NT2/D1 (cell line): ENCODE measurements around the gene STH.

Experiments
- DNase-seq: peaks from one replicate; pipeline ENCODE4 v3.0.0-alpha.2; 2011; ENCODE audit warnings: low read depth, low spot score
- H3K27me3 ChIP-seq: 2 replicates; pipeline ENCODE4 v1.6.0; 2011; ENCODE audit warnings: mild to moderate bottlenecking; ENCODE audit not compliant: insufficient read length, insufficient read depth
- H3K36me3 ChIP-seq: 2 replicates; pipeline ENCODE4 v1.6.1; 2011; ENCODE audit warnings: mild to moderate bottlenecking, low read length, mixed read lengths; ENCODE audit not compliant: insufficient read depth, insufficient read length
- H3K4me1 ChIP-seq: 2 replicates; pipeline ENCODE4 v1.5.1; 2011; ENCODE audit not compliant: insufficient read depth, insufficient read length
- H3K4me3 ChIP-seq: 2 replicates; pipeline ENCODE4 v1.5.1; 2011; ENCODE audit warnings: low read depth; ENCODE audit not compliant: insufficient read length
- H3K9ac ChIP-seq: 2 replicates; pipeline ENCODE4 v1.6.0; 2011; ENCODE audit warnings: low read depth; ENCODE audit not compliant: insufficient read length
- H3K9me3 ChIP-seq: 2 replicates; pipeline ENCODE4 v1.5.1; 2011; ENCODE audit warnings: mild to moderate bottlenecking, low read length; ENCODE audit not compliant: insufficient read depth
- SUZ12 ChIP-seq: IDR thresholded peaks from 2 replicates; pipeline ENCODE4 v1.6.1; 2011; ENCODE audit not compliant: insufficient read length, insufficient read depth; ENCODE audit errors: extremely low read depth
- YY1 ChIP-seq: IDR thresholded peaks from 2 replicates; pipeline ENCODE4 v1.6.1; 2011; ENCODE audit not compliant: insufficient read length, insufficient read depth
- ZNF274 ChIP-seq: IDR thresholded peaks from 2 replicates; pipeline ENCODE4 v1.6.1; 2011; ENCODE audit warnings: mild to moderate bottlenecking, low read depth, low read length

Gene STH

DNA sequence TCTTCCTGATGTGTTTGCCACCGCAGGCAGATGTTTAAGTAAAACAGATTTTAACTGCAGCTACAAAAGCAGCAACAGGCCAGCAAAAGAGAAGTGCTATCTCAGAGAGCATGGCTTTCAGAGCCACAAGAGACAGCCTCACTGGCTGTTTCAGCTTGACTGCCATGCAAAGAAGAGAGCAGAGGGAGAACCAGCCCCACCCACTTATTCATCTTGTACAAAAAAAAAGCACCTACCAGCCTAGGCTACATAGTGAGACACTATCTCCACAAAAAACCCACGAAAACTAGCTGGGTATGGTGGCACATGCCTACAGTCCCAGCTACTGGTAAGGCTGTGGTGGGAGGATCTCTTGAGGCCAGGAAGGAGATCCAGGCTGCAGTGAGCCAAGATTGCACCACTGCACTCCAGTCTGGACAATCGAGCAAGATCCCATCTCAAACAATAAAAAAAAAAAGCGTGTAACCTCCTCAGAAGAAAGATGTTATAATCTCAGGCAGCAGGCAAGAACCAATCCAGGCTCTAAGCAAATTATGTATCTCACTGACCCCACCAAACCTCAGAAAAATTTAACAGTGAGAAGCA lies 30.0 kb downstream of the STH start:
- Histone ChIP-seq H3K4me3 (no peak overlapping the region), H3K9me3 (no peaks in the 10 kb centered on the region), H3K36me3 (peaks cover 81% of the 10 kb centered on the region), H3K27me3 (no peaks in the 10 kb centered on the region), H3K9ac (no peak overlapping the region), H3K4me1 (peaks cover 16% of the 10 kb centered on the region)
- no peak for DNase-seq
- TF ChIP-seq ZNF274: no peak
- no peak for TF ChIP-seq SUZ12
- TF ChIP-seq YY1: no peak

GRCh38 chr17:46029627-46030026 lies 30.6 kb downstream of the STH start:
- H3K27me3 ChIP-seq: no peaks in the 10 kb centered on the region
- no peak overlapping the region for H3K9ac ChIP-seq
- H3K4me1 ChIP-seq: peaks cover 16% of the 10 kb centered on the region
- H3K36me3 ChIP-seq: peaks cover 86% of the 10 kb centered on the region
- TF ChIP-seq SUZ12: no peak
- no peak for TF ChIP-seq ZNF274
- TF ChIP-seq YY1: no peak
- H3K4me3 ChIP-seq: no peak overlapping the region
- DNase-seq: no peak
- no peaks in the 10 kb centered on the region for H3K9me3 ChIP-seq

DNA sequence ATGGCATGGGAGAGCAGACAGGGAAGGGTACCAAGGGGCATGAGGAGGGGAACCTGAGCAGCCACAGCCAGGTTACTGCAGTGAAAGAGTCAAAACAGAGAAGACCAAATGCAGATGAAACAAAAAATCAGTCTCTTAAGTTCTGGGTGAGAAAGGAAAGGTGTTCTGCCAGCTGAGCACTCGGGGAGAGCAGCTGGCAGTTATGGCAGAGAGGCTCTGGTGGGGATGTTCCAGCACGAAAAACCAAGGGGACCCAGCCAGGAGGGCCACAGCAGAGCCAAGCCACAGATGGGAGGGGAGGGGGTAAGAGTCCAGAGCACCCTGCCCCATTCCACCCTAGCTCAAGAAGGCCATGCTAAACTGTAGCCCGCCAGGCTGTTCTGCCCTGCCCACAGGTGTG lies 31.7 kb downstream of the STH start:
- Histone ChIP-seq H3K36me3 (peaks cover 86% of the 10 kb centered on the region), H3K4me1 (peaks cover 16% of the 10 kb centered on the region), H3K27me3 (no peaks in the 10 kb centered on the region), H3K4me3 (no peak overlapping the region), H3K9me3 (no peaks in the 10 kb centered on the region), H3K9ac (no peak overlapping the region)
- TF ChIP-seq YY1: no peak
- DNase-seq: no peak

DNA sequence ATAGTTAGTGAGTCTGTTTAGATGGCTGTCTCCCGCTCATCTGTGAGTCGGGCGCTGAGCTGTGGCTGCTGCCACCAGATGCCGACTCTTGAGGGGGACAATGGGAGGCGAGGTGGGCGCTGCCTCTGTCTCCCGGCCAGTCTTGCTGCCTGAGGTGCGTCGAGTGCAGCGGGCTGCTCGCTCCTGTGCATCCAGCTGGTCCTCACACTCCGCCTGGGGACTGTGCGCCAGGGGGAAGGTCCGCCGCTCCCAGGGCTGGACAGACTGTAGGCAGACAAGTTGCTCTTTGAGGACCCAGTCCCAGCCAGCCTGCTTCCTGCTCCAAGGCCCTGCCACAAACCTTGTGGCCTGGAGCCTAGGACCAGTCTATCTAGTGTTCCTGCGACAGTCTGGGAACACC lies 32.4 kb downstream of the STH start:
- no peak for DNase-seq
- Histone ChIP-seq H3K9ac (no peak overlapping the region), H3K4me1 (peaks cover 15% of the 10 kb centered on the region), H3K9me3 (no peaks in the 10 kb centered on the region), H3K27me3 (no peaks in the 10 kb centered on the region), H3K4me3 (no peak overlapping the region), H3K36me3 (peaks cover 87% of the 10 kb centered on the region)
- TF ChIP-seq SUZ12 (no peak), ZNF274 (no peak), YY1 (no peak)

GRCh38 chr17:46031920-46032319 lies 32.9 kb downstream of the STH start:
- H3K9me3 ChIP-seq: no peaks in the 10 kb centered on the region
- H3K36me3 ChIP-seq: peaks cover 87% of the 10 kb centered on the region
- H3K9ac ChIP-seq: no peak overlapping the region
- TF ChIP-seq SUZ12: no peak
- no peak for TF ChIP-seq ZNF274
- H3K27me3 ChIP-seq: no peaks in the 10 kb centered on the region
- peaks cover 10% of the 10 kb centered on the region for H3K4me1 ChIP-seq
- H3K4me3 ChIP-seq: no peak overlapping the region
- DNase-seq: no peak

DNA sequence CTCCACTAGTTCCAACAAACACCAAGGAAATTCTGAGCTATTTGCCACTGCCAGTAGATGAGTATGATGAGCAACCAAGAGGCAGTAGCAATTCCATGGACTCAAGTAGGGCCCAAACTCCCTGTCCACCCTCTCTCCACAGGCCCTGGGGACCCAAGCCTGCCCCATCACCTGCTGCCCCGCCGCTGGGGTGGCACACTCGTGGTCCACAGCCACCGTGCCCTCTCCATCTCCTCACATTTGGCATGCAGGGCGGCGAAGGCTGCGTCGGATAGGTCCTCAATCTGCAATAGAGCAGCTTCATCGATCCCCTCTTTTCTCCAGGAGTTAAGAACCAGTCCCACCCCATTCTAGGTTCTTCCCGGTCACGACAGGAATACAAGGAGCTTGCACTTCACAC lies 33.9 kb downstream of the STH start:
- Histone ChIP-seq H3K36me3 (peaks cover 92% of the 10 kb centered on the region), H3K4me1 (peaks cover under 1% of the 10 kb centered on the region), H3K27me3 (no peaks in the 10 kb centered on the region), H3K9me3 (no peaks in the 10 kb centered on the region), H3K9ac (no peak overlapping the region), H3K4me3 (no peak overlapping the region)
- TF ChIP-seq SUZ12 (no peak), ZNF274 (no peak), YY1 (no peak)
- DNase-seq: no peak

DNA sequence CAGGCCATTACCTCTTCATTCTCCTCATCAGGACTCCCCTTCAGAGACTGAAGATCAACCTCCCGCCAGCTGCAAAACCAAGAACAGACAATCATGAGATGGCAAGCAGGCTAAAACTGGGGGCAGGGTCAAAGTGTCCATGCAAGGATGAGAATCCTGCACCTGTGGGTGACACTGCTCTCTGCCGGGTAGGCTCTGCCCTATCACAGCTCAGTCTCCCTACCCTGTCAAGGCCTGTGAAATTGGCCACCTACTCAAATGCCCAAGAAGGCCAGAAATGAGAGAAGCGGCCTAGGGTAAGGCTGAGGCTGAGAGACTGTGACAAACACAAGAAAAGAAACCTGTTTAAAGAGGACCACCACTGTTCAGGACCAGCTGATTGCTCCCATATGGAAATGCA lies 34.3 kb downstream of the STH start:
- Histone ChIP-seq H3K9me3 (no peaks in the 10 kb centered on the region), H3K4me1 (no peaks in the 10 kb centered on the region), H3K9ac (no peak overlapping the region), H3K27me3 (no peaks in the 10 kb centered on the region), H3K36me3 (peaks cover 95% of the 10 kb centered on the region), H3K4me3 (no peak overlapping the region)
- no peak for TF ChIP-seq YY1
- no peak for TF ChIP-seq SUZ12
- no peak for TF ChIP-seq ZNF274
- no peak for DNase-seq

DNA sequence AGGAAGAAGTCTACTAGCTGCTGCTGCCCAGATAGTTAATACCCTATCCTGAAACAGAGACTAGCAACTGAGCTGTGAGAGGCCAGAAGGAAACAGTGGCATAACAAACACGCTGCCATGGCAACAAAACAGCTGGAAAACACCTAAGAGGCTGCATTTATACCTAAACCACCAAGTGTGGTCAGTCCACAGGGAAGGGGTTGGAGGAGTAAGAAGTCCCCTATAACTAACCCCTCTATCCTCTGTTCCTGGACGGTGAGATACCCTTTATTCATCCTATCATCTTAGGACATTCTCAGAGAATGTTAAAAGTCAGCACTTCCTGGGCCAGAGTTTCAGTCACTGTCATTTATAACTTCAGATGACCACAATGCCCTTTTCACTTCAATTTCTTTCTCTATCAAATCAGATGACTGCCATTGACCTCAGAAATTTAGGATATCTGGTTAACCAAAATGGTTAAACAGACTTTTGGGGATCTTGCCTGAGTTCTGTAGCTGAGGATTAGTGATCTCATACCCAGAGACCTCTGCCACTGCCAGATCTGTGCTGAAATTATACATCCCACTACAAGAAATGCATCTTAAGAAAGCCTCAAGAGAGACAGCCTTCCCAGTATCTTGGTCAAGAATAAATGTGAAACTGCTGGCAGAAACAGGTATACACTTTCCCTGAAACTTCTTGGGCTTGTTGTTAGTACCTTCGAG lies 36.2 kb downstream of the STH start:
- no peaks in the 10 kb centered on the region for H3K9me3 ChIP-seq
- TF ChIP-seq SUZ12 (no peak), ZNF274 (no peak), YY1 (no peak)
- H3K4me3 ChIP-seq: no peak overlapping the region
- H3K9ac ChIP-seq: no peak overlapping the region
- H3K4me1 ChIP-seq: no peaks in the 10 kb centered on the region
- peaks cover 96% of the 10 kb centered on the region for H3K36me3 ChIP-seq
- DNase-seq: no peak
- no peaks in the 10 kb centered on the region for H3K27me3 ChIP-seq
